ENCODE results near the gene FAT4. TPM values are rescaled to one million over a fixed set of nuclear protein-coding genes. Genes with fewer than 3 reads are reported as not detected.

FAT4 gene
- total and polyA plus RNA-seq, 9 donors: 3.8 to 14.2 (median 10.7) TPM

DNA sequence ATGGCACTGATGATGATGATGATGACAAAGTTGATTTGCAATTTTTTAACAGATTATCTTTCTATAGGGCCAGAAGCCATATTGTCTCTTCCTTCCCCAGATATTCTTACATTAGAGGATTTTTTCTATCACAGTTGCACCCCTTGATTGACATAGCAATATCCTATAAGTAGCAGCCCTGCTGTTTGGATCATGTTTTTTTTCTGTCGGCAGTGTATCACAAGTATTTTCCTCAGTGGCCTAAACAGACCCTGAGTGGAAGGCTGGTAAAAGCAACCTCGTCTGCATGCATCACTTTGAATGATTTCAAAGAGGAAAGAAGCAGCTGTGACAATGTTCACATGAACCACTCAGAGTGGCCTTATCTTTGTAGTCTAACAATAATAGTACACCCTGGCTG lies 41.0 kb downstream of the FAT4 start:
- no peak for DNase-seq
- H3K4me3 ChIP-seq: no peak overlapping the region
- H3K27me3 ChIP-seq: no peaks in the 10 kb centered on the region
- H3K9me3 ChIP-seq: no peaks in the 10 kb centered on the region
- H3K36me3 ChIP-seq: no peaks in the 10 kb centered on the region
- H3K4me1 ChIP-seq (ENCODE audit: insufficient read depth): no peaks in the 10 kb centered on the region
- 84 to 93% (median 88%) methylated on average over 2 of the region's 2 CpGs for WGBS, 3 donors
- intact Hi-C loops (cut with DNase I): no loop called here
- TF ChIP-seq EP300 (IDR thresholded peaks at IDR 0.05): no peak
- TF ChIP-seq CTCF (IDR thresholded peaks at IDR 0.05): no peak
- no peak for TF ChIP-seq POLR2A (IDR thresholded peaks at IDR 0.05)
- H3K27ac ChIP-seq: no peak overlapping the region

DNA sequence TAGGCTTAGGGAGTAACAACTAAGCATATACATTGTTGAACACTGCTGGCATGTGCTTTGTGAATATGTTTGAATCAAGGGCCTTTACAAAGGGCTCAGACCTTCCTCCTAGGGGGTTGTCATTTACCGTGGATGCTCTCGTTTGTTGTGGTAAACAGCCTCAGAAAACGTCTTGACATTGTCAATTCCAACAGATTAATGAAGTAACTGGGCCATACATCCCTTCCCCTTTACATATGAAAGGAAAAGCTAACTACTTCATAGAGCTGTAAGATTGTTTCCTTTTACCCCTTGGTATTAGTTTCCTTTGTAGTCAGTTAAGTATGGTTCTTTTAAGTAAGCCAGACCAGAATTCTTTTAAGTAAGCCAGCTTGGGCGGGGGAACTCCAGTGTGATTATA lies 42.9 kb downstream of the FAT4 start:
- TF ChIP-seq EP300 (IDR thresholded peaks at IDR 0.05) (no peak), CTCF (IDR thresholded peaks at IDR 0.05) (no peak), POLR2A (IDR thresholded peaks at IDR 0.05) (no peak)
- H3K4me3 ChIP-seq: no peak overlapping the region
- H3K36me3 ChIP-seq: no peaks in the 10 kb centered on the region
- H3K4me1 ChIP-seq (ENCODE audit: insufficient read depth): no peaks in the 10 kb centered on the region
- H3K27me3 ChIP-seq: no peaks in the 10 kb centered on the region
- 68 to 86% (median 71%) methylated on average over 4 of the region's 4 CpGs for WGBS, 3 donors
- intact Hi-C loops (cut with DNase I): no loop called here
- no peak overlapping the region for H3K27ac ChIP-seq
- no peaks in the 10 kb centered on the region for H3K9me3 ChIP-seq
- no peak for DNase-seq

GRCh38 chr4:125358453-125358852 lies 43.7 kb downstream of the FAT4 start:
- 95 to 96% (median 95%) methylated on average over 6 of the region's 6 CpGs for whole genome bisulfite sequencing, 3 donors
- Histone ChIP-seq H3K36me3 (no peaks in the 10 kb centered on the region), H3K9me3 (no peaks in the 10 kb centered on the region), H3K4me1 (ENCODE audit: insufficient read depth) (no peaks in the 10 kb centered on the region), H3K27me3 (no peaks in the 10 kb centered on the region), H3K27ac (no peak overlapping the region), H3K4me3 (no peak overlapping the region)
- TF ChIP-seq EP300 (IDR thresholded peaks at IDR 0.05) (no peak), CTCF (IDR thresholded peaks at IDR 0.05) (no peak), POLR2A (IDR thresholded peaks at IDR 0.05) (no peak)
- intact Hi-C loops (cut with DNase I): no loop called here
- no peak for DNase-seq

DNA sequence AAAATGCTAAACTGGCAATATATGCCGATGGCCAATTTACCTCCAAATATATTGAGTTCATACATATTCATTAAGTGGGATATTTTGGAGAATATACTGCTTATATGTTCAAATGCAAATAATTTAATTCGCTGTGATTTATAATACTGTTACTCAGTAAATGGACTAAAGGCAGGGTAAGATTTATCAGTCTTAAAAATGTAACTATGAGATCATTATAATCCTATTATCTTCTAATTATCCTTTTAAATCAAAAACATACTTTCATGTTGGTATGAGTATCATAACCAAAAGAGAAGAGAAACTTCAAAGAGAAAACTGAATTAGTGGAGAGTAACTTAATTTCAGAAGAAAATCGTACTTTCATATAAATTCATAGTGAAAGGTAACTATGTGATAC lies 44.6 kb downstream of the FAT4 start:
- intact Hi-C loops (cut with DNase I): no loop called here

GRCh38 chr4:125359960-125360634 lies 45.3 kb downstream of the FAT4 start:
- H3K4me3 ChIP-seq: no peak overlapping the region
- H3K36me3 ChIP-seq: no peaks in the 10 kb centered on the region
- no peaks in the 10 kb centered on the region for H3K4me1 ChIP-seq (ENCODE audit: insufficient read depth)
- no peaks in the 10 kb centered on the region for H3K9me3 ChIP-seq
- intact Hi-C loops (cut with DNase I): no loop called here
- DNase-seq: no peak
- no peak for TF ChIP-seq POLR2A (IDR thresholded peaks at IDR 0.05)
- no peak for TF ChIP-seq CTCF (IDR thresholded peaks at IDR 0.05)
- TF ChIP-seq EP300 (IDR thresholded peaks at IDR 0.05): no peak
- no peaks in the 10 kb centered on the region for H3K27me3 ChIP-seq
- 72 to 83% (median 83%) methylated on average over 8 of the region's 8 CpGs for WGBS, 3 donors
- H3K27ac ChIP-seq: no peak overlapping the region

More for the DNA sequence above, 44.6 kb downstream of the FAT4 start:
- 85 to 89% (median 87%) methylated on average over 3 of the region's 3 CpGs for WGBS, 3 donors
- Histone ChIP-seq H3K4me3 (no peak overlapping the region), H3K27ac (no peak overlapping the region), H3K4me1 (ENCODE audit: insufficient read depth) (no peaks in the 10 kb centered on the region), H3K9me3 (no peaks in the 10 kb centered on the region), H3K36me3 (no peaks in the 10 kb centered on the region), H3K27me3 (no peaks in the 10 kb centered on the region)
- TF ChIP-seq EP300 (IDR thresholded peaks at IDR 0.05): no peak
- no peak for DNase-seq
